Measurements from ENCODE around the gene RGP1.
A peak's percentile ranks its signal among the peaks of the same experiment; 100 is the strongest.

Gene RGP1

GRCh38 chr9:35748242-35748857, 737 bp upstream of the RGP1 start:
- Histone ChIP-seq H3K27me3 (replicated peaks) (no peaks in the 10 kb centered on the region), H3K4me3 (ENCODE audit: low read depth, low read length) (peak overlapping the region; percentile 85), H3K27ac (peak overlapping the region; percentile 81), H3K36me3 (replicated peaks) (peaks cover 30% of the 10 kb centered on the region)
- no peak for DNase-seq
- TF ChIP-seq CTCF (IDR thresholded peaks at IDR 0.05; ENCODE audit: low read depth, low read length, missing control alignments): no peak
- in situ Hi-C loops (cut with HindIII; ENCODE audit: low pct_ligation_motif_present, low sequenced_read_pairs): no loop called here

GRCh38 chr9:35749515-35750255, 598 bp downstream of the RGP1 start:
- in situ Hi-C loops (cut with HindIII; ENCODE audit: low pct_ligation_motif_present, low sequenced_read_pairs): no loop called here
- Histone ChIP-seq H3K4me3 (ENCODE audit: low read depth, low read length) (peak overlapping the region; percentile 85), H3K27me3 (replicated peaks) (no peaks in the 10 kb centered on the region), H3K36me3 (replicated peaks) (peaks cover 27% of the 10 kb centered on the region), H3K27ac (peak overlapping the region; percentile 81)
- no peak for TF ChIP-seq CTCF (IDR thresholded peaks at IDR 0.05; ENCODE audit: low read depth, low read length, missing control alignments)
- no peak for DNase-seq

GRCh38 chr9:35750256-35750531, 1.1 kb downstream of the RGP1 start:
- Histone ChIP-seq H3K27ac (no peak overlapping the region), H3K36me3 (replicated peaks) (peaks cover 27% of the 10 kb centered on the region), H3K4me3 (ENCODE audit: low read depth, low read length) (peak overlapping the region; percentile 85), H3K27me3 (replicated peaks) (no peaks in the 10 kb centered on the region)
- in situ Hi-C loops (cut with HindIII; ENCODE audit: low pct_ligation_motif_present, low sequenced_read_pairs): no loop called here
- no peak for DNase-seq
- TF ChIP-seq CTCF (IDR thresholded peaks at IDR 0.05; ENCODE audit: low read depth, low read length, missing control alignments): no peak

- Histone ChIP-seq H3K27ac (no peak overlapping the region), H3K36me3 (replicated peaks) (peaks cover 27% of the 10 kb centered on the region)
- DNase-seq: no peak
Observed at GRCh38 chr9:35753466-35753865, 4.4 kb downstream of the RGP1 start.

GRCh38 chr9:35754264-35754663, 5.2 kb downstream of the RGP1 start, which contains the start of gene MSMP:
MSMP (minus strand) TSS chr9:35754276; CDS start chr9:35754129, 147 bp downstream.
- Histone ChIP-seq H3K27me3 (replicated peaks) (no peaks in the 10 kb centered on the region), H3K4me3 (ENCODE audit: low read depth, low read length) (no peak within 1 kb of the TSS), H3K27ac (no peak within 1 kb of the TSS), H3K36me3 (replicated peaks) (peaks cover 27% of the 10 kb centered on the region)
- in situ Hi-C loops (cut with HindIII; ENCODE audit: low pct_ligation_motif_present, low sequenced_read_pairs): no loop called here
- DNase-seq: no peak
- no peak for TF ChIP-seq CTCF (IDR thresholded peaks at IDR 0.05; ENCODE audit: low read depth, low read length, missing control alignments)

More at GRCh38 chr9:35753466-35753865, 4.4 kb downstream of the RGP1 start:
- in situ Hi-C loops (cut with HindIII; ENCODE audit: low pct_ligation_motif_present, low sequenced_read_pairs): no loop called here
- H3K4me3 ChIP-seq (ENCODE audit: low read depth, low read length): no peak overlapping the region
- no peak for TF ChIP-seq CTCF (IDR thresholded peaks at IDR 0.05; ENCODE audit: low read depth, low read length, missing control alignments)
- no peaks in the 10 kb centered on the region for H3K27me3 ChIP-seq (replicated peaks)

Data from brain microvascular endothelial cell (primary cell).